ENCODE measurements around the gene NEU4. TPM values are rescaled to one million over a fixed set of nuclear protein-coding genes. Genes with fewer than 3 reads are reported as not detected.
"Not testable (repeated sequence)": the region's sequence is repeated elsewhere in the genome, so short reads cannot be mapped to it uniquely, and the experiment has no call there.

NEU4 gene
- polyA plus RNA-seq, 3 donors, result 0.05 to 0.74 (median 0.67) TPM

DNA sequence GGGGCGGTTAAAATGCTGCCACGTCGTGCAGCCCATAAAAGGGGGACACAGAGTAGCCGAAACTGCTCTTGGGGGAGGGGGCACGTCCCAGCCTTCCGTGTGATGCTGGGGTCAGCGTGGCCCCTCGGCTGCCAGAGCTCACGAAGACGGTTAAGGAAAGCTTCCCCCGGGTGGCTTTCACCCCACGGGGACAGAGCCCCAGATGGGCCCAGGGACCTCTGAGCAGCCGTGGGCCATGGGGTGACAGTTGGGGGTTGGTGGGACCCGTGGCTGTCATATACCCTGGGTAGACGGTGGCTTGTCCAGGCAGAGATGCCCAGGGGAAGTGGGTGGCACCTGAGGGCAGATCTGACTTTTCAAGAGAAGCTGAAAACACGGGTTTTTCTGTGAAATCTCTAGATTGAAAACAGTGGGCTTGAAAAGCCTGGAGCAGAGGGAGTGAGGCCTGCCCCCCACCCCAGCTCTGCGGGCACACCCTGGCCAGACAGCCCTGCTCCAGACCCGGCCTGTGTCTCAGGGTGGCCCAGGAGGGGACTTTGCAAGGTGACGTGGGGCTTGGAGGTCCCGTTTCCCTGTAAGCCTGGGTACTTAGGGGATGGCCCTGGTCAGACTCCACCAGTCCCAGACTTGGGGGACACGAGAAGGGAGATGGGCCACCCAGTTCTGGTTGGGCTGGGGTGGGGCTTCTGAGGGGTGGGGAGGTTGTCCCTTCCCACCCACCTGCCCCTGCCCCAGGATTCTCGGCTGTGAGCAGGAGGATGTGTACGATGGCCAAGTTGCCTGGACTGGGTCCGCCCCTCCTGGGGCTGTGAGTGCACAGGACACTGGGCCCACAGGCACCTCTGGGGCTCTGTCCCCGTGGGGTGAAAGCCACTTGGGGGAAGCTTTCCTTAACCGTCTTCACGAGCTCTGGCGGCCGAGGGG, 652 bp downstream of the NEU4 start:
- whole genome bisulfite sequencing, 3 donors, result 75 to 85% (median 83%) methylated on average over 25 to 29 of the region's 29 CpGs
- H3K27ac ChIP-seq (ENCODE audit: low read depth, low read length), result no peak overlapping the region

DNA sequence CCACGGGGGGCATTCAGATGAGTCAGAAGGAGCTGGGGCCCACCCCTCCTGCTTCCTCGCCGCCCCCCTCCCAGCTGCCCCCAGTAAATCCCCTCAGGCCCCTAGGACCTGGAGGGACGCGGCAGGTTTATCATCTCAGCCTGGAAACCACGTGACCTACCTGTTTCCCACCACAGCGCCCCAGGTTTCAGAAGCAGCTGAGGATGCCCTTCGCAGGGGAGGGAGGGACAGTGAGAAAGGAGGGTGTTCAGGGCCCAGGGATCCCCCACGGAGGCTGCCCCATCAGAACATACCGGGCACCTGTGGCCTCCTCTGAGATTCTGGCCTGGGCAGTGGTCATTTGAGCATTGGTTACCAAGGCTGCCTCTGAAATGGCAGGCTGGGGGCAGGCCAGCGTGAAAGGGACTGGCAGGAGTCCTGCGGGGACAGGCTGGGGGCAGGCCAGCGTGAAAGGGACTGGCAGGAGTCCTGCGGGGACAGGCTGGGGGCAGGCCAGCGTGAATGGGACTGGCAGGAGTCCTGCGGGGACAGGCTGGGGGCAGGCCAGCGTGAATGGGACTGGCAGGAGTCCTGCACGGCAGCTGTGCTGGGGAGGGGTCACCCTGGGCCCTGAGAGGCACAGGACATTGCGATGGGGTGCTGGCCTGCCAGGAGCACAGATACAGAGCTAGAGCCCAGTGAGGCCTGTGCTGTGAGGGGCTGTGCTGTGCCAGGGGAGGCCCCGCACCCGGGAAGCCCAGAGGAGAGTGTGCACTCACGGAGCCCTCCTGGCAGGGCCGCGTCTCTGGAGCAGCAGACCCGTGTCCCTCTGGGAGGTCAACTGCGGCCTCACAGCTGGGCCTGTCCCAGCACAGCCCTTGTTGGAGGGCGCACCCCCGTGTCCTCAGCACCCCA, 1.6 kb downstream of the NEU4 start:
- no peak overlapping the region for H3K27ac ChIP-seq (ENCODE audit: low read depth, low read length)
- WGBS, 3 donors, result 64 to 77% (median 74%) methylated on average over 27 to 28 of the region's 28 CpGs

DNA sequence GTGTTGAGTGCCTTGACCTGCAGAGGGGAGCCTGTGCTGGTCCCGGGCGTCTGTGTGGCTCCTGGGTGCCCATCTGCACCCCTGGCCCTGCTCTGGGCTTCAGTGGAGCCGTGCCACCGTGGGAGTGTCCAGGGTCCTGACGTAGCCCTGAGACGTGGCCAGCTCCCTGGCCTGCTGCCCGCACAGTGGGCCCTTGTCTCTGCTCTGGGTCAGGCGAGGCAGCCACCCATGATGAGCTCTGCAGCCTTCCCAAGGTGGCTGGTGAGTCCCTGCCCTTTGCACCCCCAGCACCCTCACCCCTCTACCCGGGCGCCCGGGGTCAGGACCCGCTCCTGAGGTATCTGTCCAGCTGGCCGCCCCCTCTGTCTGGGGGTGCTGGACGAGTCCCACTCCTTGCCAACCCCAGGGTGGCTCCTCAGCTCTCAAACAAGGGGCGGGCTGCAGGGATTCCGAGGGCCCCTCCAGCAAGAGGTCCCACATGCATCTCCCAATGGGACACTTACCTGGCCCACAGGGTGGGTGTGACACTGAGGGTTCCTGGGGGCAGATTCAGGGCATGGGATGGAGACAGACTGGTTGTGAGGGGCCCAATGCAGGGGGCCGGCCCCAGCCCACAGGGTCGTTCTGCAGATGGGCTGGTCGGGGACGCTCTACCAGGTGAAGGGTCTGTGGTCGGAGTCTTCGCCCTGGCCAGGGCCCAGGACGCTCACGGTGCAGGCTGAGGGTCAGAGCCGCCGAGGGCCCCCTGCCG, 2.4 kb downstream of the NEU4 start:
- H3K27ac ChIP-seq (ENCODE audit: low read depth, low read length), result no peak overlapping the region
- 79 to 87% (median 79%) methylated on average over 26 to 27 of the region's 27 CpGs for WGBS, 3 donors

DNA sequence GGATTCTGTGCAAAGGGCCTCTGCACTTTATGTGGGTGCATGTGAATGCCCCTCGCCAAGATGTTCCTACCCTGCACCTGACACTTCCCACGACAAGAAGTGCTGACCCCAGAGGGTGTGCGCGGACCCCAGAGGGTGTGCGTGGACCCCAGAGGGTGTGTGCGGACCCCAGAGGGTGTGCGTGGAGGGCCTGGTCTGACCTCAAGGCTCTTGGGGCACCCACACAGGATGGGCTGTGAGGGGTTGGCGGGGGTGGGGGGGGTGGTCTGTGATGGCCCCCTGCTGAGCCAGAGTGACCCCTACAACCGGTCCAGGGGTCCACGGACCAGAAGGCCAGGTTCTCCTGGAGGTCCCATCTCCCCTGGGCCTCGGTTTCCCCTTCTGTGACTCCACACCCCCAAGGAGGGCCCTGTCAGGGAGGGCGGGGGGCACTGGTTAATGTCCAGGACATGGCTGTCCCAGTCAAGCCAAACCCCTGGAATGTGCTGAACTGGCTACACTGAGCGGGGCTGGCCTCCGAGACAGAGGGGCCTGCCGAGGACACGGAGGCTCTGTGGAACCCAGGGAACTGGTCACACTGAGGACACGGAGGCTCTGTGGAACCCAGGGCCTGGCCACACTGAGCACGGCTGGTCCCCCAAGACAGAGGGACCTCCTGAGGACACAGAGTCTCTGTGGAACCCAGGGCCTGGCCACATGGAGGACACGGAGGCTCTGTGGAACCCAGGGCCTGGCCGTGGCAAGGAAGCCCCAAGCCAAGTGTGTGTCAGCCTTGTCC, 3.1 kb downstream of the NEU4 start:
- WGBS, 3 donors, result 72 to 85% (median 82%) methylated on average over 20 of the region's 20 CpGs
- no peak overlapping the region for H3K27ac ChIP-seq (ENCODE audit: low read depth, low read length)

DNA sequence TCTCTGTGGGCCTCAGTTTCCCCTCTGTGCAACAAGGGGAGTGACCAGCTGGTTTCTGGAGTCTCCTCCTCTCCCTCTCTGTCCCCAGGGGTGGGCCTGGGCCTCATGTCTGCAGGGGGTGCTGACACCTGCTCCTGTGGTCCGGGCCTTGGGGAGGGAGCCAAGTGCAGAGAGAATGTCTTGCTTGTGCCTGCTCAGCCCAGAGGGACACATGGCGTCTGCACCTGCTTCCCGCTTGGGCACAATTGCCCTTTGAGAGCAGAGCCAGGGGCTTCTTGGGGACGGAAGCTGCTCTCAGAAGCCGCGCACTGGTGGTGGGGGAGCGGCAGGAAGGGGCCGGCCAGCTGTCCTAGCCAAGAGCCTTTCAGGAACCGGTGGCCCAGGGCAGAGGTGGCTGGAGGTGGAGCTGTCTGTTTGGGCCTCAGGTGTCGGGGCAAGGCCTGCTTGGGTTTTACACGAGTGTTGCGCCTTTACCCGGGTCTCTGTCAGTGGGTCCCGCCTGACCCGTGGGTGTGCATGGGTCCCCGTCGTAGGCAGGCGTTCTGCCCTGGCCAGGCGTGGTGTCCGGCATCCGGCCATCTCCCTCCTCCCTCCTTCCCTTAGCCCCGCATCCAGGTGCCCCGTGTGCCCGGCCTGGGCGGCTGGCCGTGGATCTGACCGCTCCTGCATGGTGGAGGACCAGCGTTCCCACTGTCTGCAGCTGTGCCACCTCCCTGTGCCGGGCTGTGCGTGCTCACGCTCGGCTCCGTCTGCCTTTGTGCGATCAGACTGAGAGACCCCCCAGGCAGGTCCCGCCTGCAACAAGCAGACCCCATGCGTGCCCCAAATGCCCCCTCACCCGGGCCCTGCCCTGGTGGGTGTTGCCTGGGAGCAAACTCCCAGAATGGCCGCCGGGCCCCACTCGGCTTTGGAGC, 4.0 kb downstream of the NEU4 start:
- 80 to 85% (median 82%) methylated on average over 35 to 40 of the region's 40 CpGs for WGBS, 3 donors
- no peak overlapping the region for H3K27ac ChIP-seq (ENCODE audit: low read depth, low read length)

DNA sequence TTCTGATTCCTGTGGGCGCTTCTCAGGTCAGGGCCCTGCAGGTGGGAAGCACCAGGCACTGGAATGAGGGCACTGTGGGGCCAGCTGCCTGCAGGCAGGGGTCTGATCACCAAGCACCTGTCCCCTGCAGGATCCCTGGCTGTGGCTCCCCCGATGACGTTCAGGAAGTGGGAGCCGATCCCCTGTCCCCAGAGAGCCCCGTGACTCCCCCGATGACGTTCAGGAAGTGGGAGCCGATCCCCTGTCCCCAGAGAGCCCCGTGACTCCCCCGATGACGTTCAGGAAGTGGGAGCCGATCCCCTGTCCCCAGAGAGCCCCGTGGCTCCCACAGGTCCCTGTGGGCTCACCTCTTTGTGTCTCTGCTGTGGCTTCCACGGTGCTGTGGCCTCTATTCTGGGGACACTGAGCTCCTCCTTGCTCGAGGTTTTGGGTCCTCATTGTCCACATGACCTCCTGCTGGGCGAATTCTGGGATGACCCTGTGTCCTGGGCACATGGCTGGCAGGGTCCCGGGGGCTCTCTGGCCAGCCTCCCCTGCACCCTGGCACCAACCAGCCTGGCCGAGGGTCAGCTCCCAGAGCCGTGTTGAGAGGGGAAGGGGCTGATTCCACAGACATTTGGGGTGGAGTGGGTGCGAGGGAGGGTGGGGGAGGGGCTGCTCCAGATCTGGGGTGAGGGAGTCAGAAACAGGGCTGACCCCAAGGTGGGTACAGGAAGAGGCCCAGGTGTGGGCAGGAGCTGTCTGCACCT, 4.8 kb downstream of the NEU4 start:
- 46 to 54% (median 52%) methylated on average over 19 to 20 of the region's 20 CpGs for WGBS, 3 donors
- H3K27ac ChIP-seq (ENCODE audit: low read depth, low read length), result no peak overlapping the region

DNA sequence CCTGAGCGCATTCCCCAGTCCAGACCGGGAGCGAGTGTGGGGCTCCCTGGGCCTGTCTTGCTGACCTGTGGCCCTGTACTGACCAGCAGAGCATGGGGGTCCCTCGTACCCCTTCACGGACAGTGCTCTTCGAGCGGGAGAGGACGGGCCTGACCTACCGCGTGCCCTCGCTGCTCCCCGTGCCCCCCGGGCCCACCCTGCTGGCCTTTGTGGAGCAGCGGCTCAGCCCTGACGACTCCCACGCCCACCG, 5.3 kb downstream of the NEU4 start:
- no peak overlapping the region for H3K27ac ChIP-seq (ENCODE audit: low read depth, low read length)
- WGBS, 3 donors, result 85 to 91% (median 91%) methylated on average over 16 to 17 of the region's 17 CpGs

DNA sequence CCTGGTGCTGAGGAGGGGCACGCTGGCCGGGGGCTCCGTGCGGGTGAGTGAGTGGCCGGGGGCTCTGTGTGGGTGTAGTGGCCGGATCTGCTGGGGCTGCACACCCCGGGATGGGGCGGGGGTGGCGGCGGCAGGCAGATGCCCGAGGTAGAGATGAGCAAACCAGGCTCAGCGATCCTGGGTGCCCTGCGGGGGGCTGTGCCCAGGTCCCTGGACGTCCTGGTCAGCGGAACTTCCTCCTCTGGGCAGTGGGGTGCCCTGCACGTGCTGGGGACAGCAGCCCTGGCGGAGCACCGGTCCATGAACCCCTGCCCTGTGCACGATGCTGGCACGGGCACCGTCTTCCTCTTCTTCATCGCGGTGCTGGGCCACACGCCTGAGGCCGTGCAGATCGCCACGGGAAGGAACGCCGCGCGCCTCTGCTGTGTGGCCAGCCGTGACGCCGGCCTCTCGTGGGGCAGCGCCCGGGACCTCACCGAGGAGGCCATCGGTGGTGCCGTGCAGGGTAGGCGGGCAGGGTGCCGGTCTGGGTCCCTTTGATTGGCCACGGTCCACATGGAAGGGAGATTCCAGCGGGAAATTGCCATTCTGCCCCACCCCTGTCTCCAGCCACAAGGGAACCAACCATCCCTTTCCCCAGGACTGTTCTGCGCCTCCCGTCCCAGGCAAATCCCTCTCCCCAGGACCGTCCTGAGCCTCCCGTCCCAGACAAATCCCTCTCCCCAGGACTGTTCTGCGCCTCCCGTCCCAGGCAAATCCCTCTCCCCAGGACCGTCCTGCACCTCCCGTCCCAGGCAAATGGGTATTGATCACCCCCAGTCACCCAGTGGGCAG, 5.9 kb downstream of the NEU4 start:
- WGBS, 3 donors, result 73 to 91% (median 89%) methylated on average over 47 to 52 of the region's 52 CpGs
- no peak overlapping the region for H3K27ac ChIP-seq (ENCODE audit: low read depth, low read length)

DNA sequence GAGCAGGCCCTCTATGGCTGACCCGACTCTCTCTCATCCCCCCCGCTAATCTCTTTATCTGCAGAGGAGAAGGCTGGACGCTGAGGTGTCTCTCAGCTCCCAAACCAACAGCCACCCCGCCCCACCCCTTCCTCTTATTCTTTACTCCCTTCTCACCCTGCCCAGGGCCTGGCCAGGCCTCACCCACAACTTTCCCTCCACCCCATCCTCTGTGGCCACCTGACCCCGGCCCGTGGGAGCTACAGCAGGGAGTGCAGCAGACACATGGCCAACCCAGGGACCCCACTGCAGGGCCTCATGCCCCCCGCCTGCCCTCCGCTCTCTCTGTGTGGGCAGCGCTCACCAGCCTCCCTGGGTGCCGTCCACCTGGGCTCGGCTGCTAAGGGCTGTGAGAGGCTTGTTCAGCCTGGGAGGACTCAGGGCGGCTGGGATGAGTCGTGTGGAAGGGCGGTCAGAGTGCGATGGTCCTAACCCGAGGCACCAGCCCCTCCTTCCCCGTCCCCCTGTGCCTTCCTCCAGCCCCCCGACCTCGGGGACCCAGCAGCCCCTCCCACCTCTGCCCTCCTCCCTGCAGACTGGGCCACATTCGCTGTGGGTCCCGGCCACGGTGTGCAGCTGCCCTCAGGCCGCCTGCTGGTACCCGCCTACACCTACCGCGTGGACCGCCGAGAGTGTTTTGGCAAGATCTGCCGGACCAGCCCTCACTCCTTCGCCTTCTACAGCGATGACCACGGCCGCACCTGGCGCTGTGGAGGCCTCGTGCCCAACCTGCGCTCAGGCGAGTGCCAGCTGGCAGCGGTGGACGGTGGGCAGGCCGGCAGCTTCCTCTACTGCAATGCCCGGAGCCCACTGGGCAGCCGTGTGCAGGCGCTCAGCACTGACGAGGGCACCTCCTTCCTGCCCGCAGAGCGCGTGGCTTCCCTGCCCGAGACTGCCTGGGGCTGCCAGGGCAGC, 6.8 kb downstream of the NEU4 start:
- no peak overlapping the region for H3K27ac ChIP-seq (ENCODE audit: low read depth, low read length)
- 74 to 84% (median 82%) methylated on average over 44 to 48 of the region's 48 CpGs for WGBS, 3 donors

DNA sequence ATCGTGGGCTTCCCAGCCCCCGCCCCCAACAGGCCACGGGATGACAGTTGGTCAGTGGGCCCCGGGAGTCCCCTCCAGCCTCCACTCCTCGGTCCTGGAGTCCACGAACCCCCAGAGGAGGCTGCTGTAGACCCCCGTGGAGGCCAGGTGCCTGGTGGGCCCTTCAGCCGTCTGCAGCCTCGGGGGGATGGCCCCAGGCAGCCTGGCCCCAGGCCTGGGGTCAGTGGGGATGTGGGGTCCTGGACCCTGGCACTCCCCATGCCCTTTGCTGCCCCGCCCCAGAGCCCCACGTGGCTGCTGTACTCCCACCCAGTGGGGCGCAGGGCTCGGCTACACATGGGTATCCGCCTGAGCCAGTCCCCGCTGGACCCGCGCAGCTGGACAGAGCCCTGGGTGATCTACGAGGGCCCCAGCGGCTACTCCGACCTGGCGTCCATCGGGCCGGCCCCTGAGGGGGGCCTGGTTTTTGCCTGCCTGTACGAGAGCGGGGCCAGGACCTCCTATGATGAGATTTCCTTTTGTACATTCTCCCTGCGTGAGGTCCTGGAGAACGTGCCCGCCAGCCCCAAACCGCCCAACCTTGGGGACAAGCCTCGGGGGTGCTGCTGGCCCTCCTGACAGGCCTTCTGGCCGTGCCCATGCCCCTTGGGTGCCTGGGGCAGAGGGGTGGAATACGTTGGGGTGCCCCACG, 7.6 kb downstream of the NEU4 start:
- 67 to 77% (median 74%) methylated on average over 29 to 33 of the region's 33 CpGs for WGBS, 3 donors

DNA sequence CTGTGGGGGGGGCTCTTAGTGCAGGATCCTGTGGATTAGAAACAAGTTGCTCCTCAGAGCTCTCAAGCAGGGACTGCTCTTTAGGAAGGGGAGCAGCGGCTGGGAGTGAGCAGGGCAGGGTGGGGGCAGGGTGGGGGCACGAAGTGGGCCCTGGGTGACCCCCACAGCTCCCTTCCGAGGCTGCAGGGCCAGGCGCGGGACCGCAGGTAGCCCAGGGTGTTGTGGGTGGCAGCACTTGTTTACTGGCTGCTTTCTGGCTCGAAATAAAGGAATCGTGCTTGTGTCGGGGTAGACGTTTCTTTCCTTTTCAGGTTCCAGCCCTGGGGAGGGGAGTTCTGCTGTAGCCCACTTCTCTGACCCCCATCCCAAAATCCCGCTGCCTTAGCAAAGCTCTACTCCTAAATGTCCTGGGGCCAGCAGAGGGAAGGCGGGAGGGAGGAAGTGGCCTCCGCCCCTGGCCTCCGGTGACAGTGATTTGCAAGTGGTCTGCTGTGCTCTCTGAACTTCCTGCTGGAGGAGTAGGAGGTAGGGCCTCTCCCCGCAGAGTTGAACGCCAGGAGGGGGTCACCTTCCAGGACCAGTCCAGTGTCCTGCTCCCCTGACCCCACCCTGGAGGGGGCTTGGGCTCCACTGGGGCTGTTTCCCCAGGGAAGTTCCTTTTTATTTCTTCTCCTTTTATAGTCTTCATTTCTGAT, 8.3 kb downstream of the NEU4 start:
- 26 to 58% (median 37%) methylated on average over 15 to 16 of the region's 16 CpGs for WGBS, 3 donors
- no peak overlapping the region for H3K27ac ChIP-seq (ENCODE audit: low read depth, low read length)

More for the DNA sequence above, 7.6 kb downstream of the NEU4 start:
- H3K27ac ChIP-seq (ENCODE audit: low read depth, low read length), result no peak overlapping the region

DNA sequence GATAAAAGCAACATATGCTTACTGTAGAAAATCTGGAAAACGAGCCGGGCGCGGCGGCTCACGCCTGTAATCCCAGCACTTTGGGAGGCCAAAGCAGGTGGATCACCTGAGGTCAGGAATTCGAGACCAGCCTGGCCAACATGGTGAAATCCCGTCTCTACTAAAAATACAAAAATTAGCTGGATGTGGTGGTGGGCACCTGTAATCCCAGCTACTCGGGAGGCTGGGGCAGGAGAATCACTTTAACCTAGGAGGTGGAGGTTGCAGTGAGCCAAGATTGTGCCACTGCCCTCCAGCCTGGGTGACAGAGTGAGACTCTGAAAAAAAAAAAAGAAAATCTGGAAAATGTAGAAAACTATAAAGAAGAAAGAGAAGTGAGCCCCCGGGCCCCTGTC, 8.8 kb downstream of the NEU4 start:
- WGBS, 3 donors, result 72 to 90% (median 77%) methylated on average over 8 to 10 of the region's 10 CpGs
- H3K27ac ChIP-seq (ENCODE audit: low read depth, low read length), result not testable (repeated sequence)

DNA sequence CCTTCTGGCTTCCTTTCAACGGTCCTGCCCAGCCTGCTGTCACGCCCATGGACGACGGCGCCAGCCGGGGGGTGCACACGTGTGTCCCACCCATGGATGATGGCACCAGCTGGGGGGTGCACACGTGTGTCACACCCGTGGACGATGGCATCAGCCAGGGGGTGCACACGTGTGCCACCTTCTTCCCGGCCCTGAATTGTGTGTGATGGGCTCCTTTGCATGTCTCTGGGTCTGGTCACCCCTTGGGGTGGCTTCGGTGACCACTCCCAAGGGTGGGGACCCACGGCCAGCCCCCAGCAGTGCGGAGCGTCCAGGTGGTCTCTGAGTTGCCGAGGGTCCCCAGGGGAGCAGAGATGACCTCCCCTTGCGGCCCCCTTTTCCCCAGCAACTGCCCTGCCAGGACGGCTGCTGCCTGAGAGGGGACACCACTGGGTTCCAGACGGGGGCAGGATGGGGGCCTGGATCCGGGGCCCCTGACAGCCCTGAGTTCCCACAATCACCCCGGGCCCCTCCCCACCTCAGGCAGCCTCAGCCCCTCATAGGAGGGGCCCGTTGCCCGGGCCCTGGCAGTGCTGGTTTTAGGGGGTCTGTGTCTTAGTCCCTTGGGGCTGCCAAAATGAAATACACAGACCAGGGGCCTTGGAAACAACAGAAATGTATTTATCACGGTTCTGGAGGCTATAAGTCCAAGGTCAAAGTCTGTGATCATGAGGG, 9.4 kb downstream of the NEU4 start:
- no peak overlapping the region for H3K27ac ChIP-seq (ENCODE audit: low read depth, low read length)
- 70 to 79% (median 74%) methylated on average over 19 to 25 of the region's 25 CpGs for WGBS, 3 donors

Measured in adipose tissue (tissue), 3 donors.